ENCODE data around the gene HHAT. TPM values are rescaled to one million over a fixed set of nuclear protein-coding genes. Genes with fewer than 3 reads are reported as not detected.

The HHAT gene
- total RNA-seq, 3 donors from 2014 or later: 3.8 to 31.6 (median 15.1) TPM

GRCh38 chr1:210441028-210441427 is 112.3 kb downstream of the HHAT start:
- Histone ChIP-seq H3K27me3 (no peaks in the 10 kb centered on the region), H3K36me3 (no peaks in the 10 kb centered on the region), H3K9me3 (no peaks in the 10 kb centered on the region), H3K27ac (no peak overlapping the region), H3K4me3 (no peak overlapping the region), H3K4me1 (no peaks in the 10 kb centered on the region)
- no peak for DNase-seq (ENCODE audit: low spot score in 2 of 2)
- TF ChIP-seq CTCF (IDR thresholded peaks at IDR 0.05) (no peak), POLR2AphosphoS5 (IDR thresholded peaks at IDR 0.05) (no peak), POLR2A (IDR thresholded peaks at IDR 0.05) (no peak)
- intact Hi-C loops (cut with DNase I; ENCODE audit: low total_unique reads): no loop called here

- Histone ChIP-seq H3K36me3 (no peaks in the 10 kb centered on the region), H3K4me3 (no peak overlapping the region), H3K4me1 (no peaks in the 10 kb centered on the region), H3K9me3 (no peaks in the 10 kb centered on the region), H3K27ac (no peak overlapping the region), H3K27me3 (no peaks in the 10 kb centered on the region)
- no peak for TF ChIP-seq CTCF (IDR thresholded peaks at IDR 0.05)
- TF ChIP-seq POLR2AphosphoS5 (IDR thresholded peaks at IDR 0.05): no peak
- TF ChIP-seq POLR2A (IDR thresholded peaks at IDR 0.05): no peak
- no peak for DNase-seq (ENCODE audit: low spot score in 2 of 2)
- intact Hi-C loops (cut with DNase I; ENCODE audit: low total_unique reads): no loop called here
These were observed 116.8 kb downstream of the HHAT start for GRCh38 chr1:210445485-210445884.

GRCh38 chr1:210445931-210446330 is 117.2 kb downstream of the HHAT start:
- intact Hi-C loops (cut with DNase I; ENCODE audit: low total_unique reads): no loop called here
- DNase-seq (ENCODE audit: low spot score in 2 of 2): no peak

GRCh38 chr1:210446479-210446878 is 117.8 kb downstream of the HHAT start:
- H3K4me1 ChIP-seq: no peaks in the 10 kb centered on the region
- intact Hi-C loops (cut with DNase I; ENCODE audit: low total_unique reads): no loop called here
- H3K27ac ChIP-seq: no peak overlapping the region
- H3K4me3 ChIP-seq: no peak overlapping the region
- no peaks in the 10 kb centered on the region for H3K27me3 ChIP-seq
- H3K9me3 ChIP-seq: no peaks in the 10 kb centered on the region
- H3K36me3 ChIP-seq: no peaks in the 10 kb centered on the region
- TF ChIP-seq CTCF (IDR thresholded peaks at IDR 0.05) (no peak), POLR2AphosphoS5 (IDR thresholded peaks at IDR 0.05) (no peak), POLR2A (IDR thresholded peaks at IDR 0.05) (no peak)
- DNase-seq (ENCODE audit: low spot score in 2 of 2): no peak

More at GRCh38 chr1:210445931-210446330, 117.2 kb downstream of the HHAT start:
- no peak overlapping the region for H3K27ac ChIP-seq
- H3K9me3 ChIP-seq: no peaks in the 10 kb centered on the region
- no peaks in the 10 kb centered on the region for H3K36me3 ChIP-seq
- no peaks in the 10 kb centered on the region for H3K4me1 ChIP-seq
- H3K27me3 ChIP-seq: no peaks in the 10 kb centered on the region
- TF ChIP-seq CTCF (IDR thresholded peaks at IDR 0.05) (no peak), POLR2A (IDR thresholded peaks at IDR 0.05) (no peak), POLR2AphosphoS5 (IDR thresholded peaks at IDR 0.05) (no peak)
- H3K4me3 ChIP-seq: no peak overlapping the region

- H3K27me3 ChIP-seq: no peaks in the 10 kb centered on the region
These were observed 118.9 kb downstream of the HHAT start for GRCh38 chr1:210447456-210448057.

More at GRCh38 chr1:210447456-210448057, 118.9 kb downstream of the HHAT start:
- Histone ChIP-seq H3K36me3 (no peaks in the 10 kb centered on the region), H3K27ac (no peak overlapping the region), H3K9me3 (no peaks in the 10 kb centered on the region), H3K4me3 (no peak overlapping the region), H3K4me1 (no peaks in the 10 kb centered on the region)
- no peak for DNase-seq (ENCODE audit: low spot score in 2 of 2)
- intact Hi-C loops (cut with DNase I; ENCODE audit: low total_unique reads): no loop called here
- no peak for TF ChIP-seq POLR2AphosphoS5 (IDR thresholded peaks at IDR 0.05)
- no peak for TF ChIP-seq POLR2A (IDR thresholded peaks at IDR 0.05)
- TF ChIP-seq CTCF (IDR thresholded peaks at IDR 0.05): no peak

Measured in breast epithelium (tissue), 4 donors.